Embryonic facial prominence (tissue), 1 donor: ENCODE data around the gene STRIT1.

ENCODE experiments used
- DNase-seq: peaks from one replicate; pipeline ENCODE4 v3.0.0-alpha.2; 2016; ENCODE audit errors: extremely low spot score

The STRIT1 gene

GRCh38 chr3:155293516-155293915 is at the start of gene STRIT1:
STRIT1 (minus strand) TSS chr3:155293683.
- no peak for DNase-seq

GRCh38 chr3:155342344-155342743 is 48.9 kb upstream of the STRIT1 start:
- DNase-seq: no peak

GRCh38 chr3:155339052-155339451 is 45.6 kb upstream of the STRIT1 start:
- peak; percentile 27 for DNase-seq

- no peak for DNase-seq
Measured at GRCh38 chr3:155335724-155336354, 42.4 kb upstream of the STRIT1 start.

GRCh38 chr3:155334914-155335723 is 41.6 kb upstream of the STRIT1 start:
- DNase-seq: no peak

- DNase-seq: no peak
Measured at GRCh38 chr3:155334215-155334913, 40.9 kb upstream of the STRIT1 start.

- DNase-seq: no peak
Measured at GRCh38 chr3:155332716-155333115, 39.2 kb upstream of the STRIT1 start.

GRCh38 chr3:155331078-155331477 is 37.6 kb upstream of the STRIT1 start:
- DNase-seq: no peak

GRCh38 chr3:155330370-155330769 is 36.9 kb upstream of the STRIT1 start:
- DNase-seq: no peak

GRCh38 chr3:155329513-155330048 is 36.1 kb upstream of the STRIT1 start:
- DNase-seq: no peak

GRCh38 chr3:155327871-155328270 is 34.4 kb upstream of the STRIT1 start:
- DNase-seq: no peak

GRCh38 chr3:155327430-155327829 is 33.9 kb upstream of the STRIT1 start:
- no peak for DNase-seq

GRCh38 chr3:155326901-155327300 is 33.4 kb upstream of the STRIT1 start:
- no peak for DNase-seq

- DNase-seq: no peak
Measured at GRCh38 chr3:155326244-155326643, 32.8 kb upstream of the STRIT1 start.

GRCh38 chr3:155325263-155325835 is 31.9 kb upstream of the STRIT1 start:
- no peak for DNase-seq

GRCh38 chr3:155323063-155323666 is 29.7 kb upstream of the STRIT1 start:
- DNase-seq: peak; percentile 36

- no peak for DNase-seq
Measured at GRCh38 chr3:155321418-155321817, 27.9 kb upstream of the STRIT1 start.

- DNase-seq: no peak
Measured at GRCh38 chr3:155320934-155321333, 27.5 kb upstream of the STRIT1 start.

- no peak for DNase-seq
Measured at GRCh38 chr3:155318740-155319139, 25.3 kb upstream of the STRIT1 start.

GRCh38 chr3:155317211-155317610 is 23.7 kb upstream of the STRIT1 start:
- no peak for DNase-seq

- no peak for DNase-seq
Measured at GRCh38 chr3:155316426-155316825, 22.9 kb upstream of the STRIT1 start.

- no peak for DNase-seq
Measured at GRCh38 chr3:155313916-155314315, 20.4 kb upstream of the STRIT1 start.
